Measurements from ENCODE around the gene ABCA12. TPM values are rescaled to one million over a fixed set of nuclear protein-coding genes. Genes with fewer than 3 reads are reported as not detected.

The ABCA12 gene
- total and polyA plus RNA-seq, 2 donors (not counting 3 experiments of a cell fraction or from before 2014, with no cell fraction given) = not detected

- no peak for TF ChIP-seq GATA2 (IDR thresholded peaks at IDR 0.05; ENCODE audit: insufficient read depth, insufficient read length, low read depth, low read length)
- no peak for TF ChIP-seq EZH2 (IDR thresholded peaks at IDR 0.05; ENCODE audit: borderline replicate concordance, low read depth, low read length, severe bottlenecking)
- TF ChIP-seq POLR2A (IDR thresholded peaks at IDR 0.05; ENCODE audit: low read depth, low read length) = no peak
- TF ChIP-seq CTCF (IDR thresholded peaks at IDR 0.05; ENCODE audit: extremely low read depth in 1 of 2, insufficient read depth in 1 of 2, low read depth in 1 of 2, low read length in 2 of 2) = no peak
- TF ChIP-seq FOS (IDR thresholded peaks at IDR 0.05; ENCODE audit: borderline replicate concordance, insufficient read depth, low read length) = no peak
- Histone ChIP-seq H3K79me2 (ENCODE audit: control insufficient read depth, insufficient read depth, low read length) (no peaks in the 10 kb centered on the region), H3K9me1 (replicated peaks; ENCODE audit: control insufficient read depth, extremely low read depth, insufficient read depth, low read length) (no peaks in the 10 kb centered on the region), H3K27ac (ENCODE audit: insufficient read depth, low read depth, low read length) (no peak overlapping the region), H2AFZ (ENCODE audit: low read depth, low read length) (no peak overlapping the region), H3K4me2 (ENCODE audit: insufficient read depth, low read length) (no peak overlapping the region), H3K9ac (replicated peaks; ENCODE audit: extremely low read depth, insufficient read depth, low read length) (no peak overlapping the region), H4K20me1 (replicated peaks; ENCODE audit: control insufficient read depth, extremely low read depth, insufficient read depth, low read length) (no peaks in the 10 kb centered on the region), H3K36me3 (ENCODE audit: control insufficient read depth in 2 of 2, extremely low read depth in 1 of 2, insufficient read depth in 2 of 2, low read length in 2 of 2) (no peaks in the 10 kb centered on the region), H3K9me3 (replicated peaks; ENCODE audit: control insufficient read depth, insufficient read depth, low read length) (no peaks in the 10 kb centered on the region), H3K4me1 (ENCODE audit: control insufficient read depth, extremely low read depth, insufficient read depth, low read length) (no peaks in the 10 kb centered on the region), H3K27me3 (ENCODE audit: control insufficient read depth in 2 of 2, insufficient read depth in 2 of 2, low read length in 2 of 2) (no peaks in the 10 kb centered on the region), H3K4me3 (replicated peaks in 1 of 3; ENCODE audit: insufficient read depth in 1 of 3, low read depth in 1 of 3, low read length in 3 of 3) (no peak overlapping the region)
- dilution Hi-C loops (cut with MboI; ENCODE audit: extremely low pct_ligation_motif_present, low sequenced_read_pairs) (no loop called here), intact Hi-C loops (cut with micrococcal nuclease) (no loop called here)
- CTCF ChIA-PET = no interaction called here
- FAIRE-seq = no peak
- POLR2A ChIA-PET = no interaction called here
- BruUV-seq (replicated peaks) = no TSS peak
- no peak for DNase-seq (ENCODE audit: low read depth, low spot score)
These were observed 108.5 kb downstream of the ABCA12 start for GRCh38 chr2:215029936-215030335.

- H4K20me1 ChIP-seq (replicated peaks; ENCODE audit: control insufficient read depth, extremely low read depth, insufficient read depth, low read length) = no peaks in the 10 kb centered on the region
- H3K4me1 ChIP-seq (ENCODE audit: control insufficient read depth, extremely low read depth, insufficient read depth, low read length) = no peaks in the 10 kb centered on the region
- H3K36me3 ChIP-seq (ENCODE audit: control insufficient read depth in 2 of 2, extremely low read depth in 1 of 2, insufficient read depth in 2 of 2, low read length in 2 of 2) = no peaks in the 10 kb centered on the region
- no peak overlapping the region for H3K27ac ChIP-seq (ENCODE audit: insufficient read depth, low read depth, low read length)
- H3K9me1 ChIP-seq (replicated peaks; ENCODE audit: control insufficient read depth, extremely low read depth, insufficient read depth, low read length) = no peaks in the 10 kb centered on the region
- TF ChIP-seq JUN (IDR thresholded peaks at IDR 0.05; ENCODE audit: borderline replicate concordance, insufficient read depth, insufficient read length, low read depth) (no peak), GATA2 (IDR thresholded peaks at IDR 0.05; ENCODE audit: insufficient read depth, insufficient read length, low read depth, low read length) (no peak), MAX (IDR thresholded peaks at IDR 0.05; ENCODE audit: insufficient read depth, insufficient read length) (no peak)
- FAIRE-seq (no peak), DNase-seq (ENCODE audit: low read depth, low spot score) (no peak)
- H2AFZ ChIP-seq (ENCODE audit: low read depth, low read length) = no peak overlapping the region
- H3K79me2 ChIP-seq (ENCODE audit: control insufficient read depth, insufficient read depth, low read length) = no peaks in the 10 kb centered on the region
- H3K9me3 ChIP-seq (replicated peaks; ENCODE audit: control insufficient read depth, insufficient read depth, low read length) = no peaks in the 10 kb centered on the region
- ChIA-PET CTCF (no interaction called here), POLR2A (no interaction called here)
- no TSS peak for BruUV-seq (replicated peaks)
- no peak overlapping the region for H3K4me2 ChIP-seq (ENCODE audit: insufficient read depth, low read length)
- dilution Hi-C loops (cut with MboI; ENCODE audit: extremely low pct_ligation_motif_present, low sequenced_read_pairs) (no loop called here), intact Hi-C loops (cut with micrococcal nuclease) (no loop called here)
- no peaks in the 10 kb centered on the region for H3K27me3 ChIP-seq (ENCODE audit: control insufficient read depth in 2 of 2, insufficient read depth in 2 of 2, low read length in 2 of 2)
- H3K9ac ChIP-seq (replicated peaks; ENCODE audit: extremely low read depth, insufficient read depth, low read length) = no peak overlapping the region
- no peak overlapping the region for H3K4me3 ChIP-seq (replicated peaks in 1 of 3; ENCODE audit: insufficient read depth in 1 of 3, low read depth in 1 of 3, low read length in 3 of 3)
These were observed 110.2 kb downstream of the ABCA12 start for GRCh38 chr2:215028231-215028630.

All from endothelial cell of umbilical vein (primary cell).